Stimulated activated CD4-positive, alpha-beta T cell treated with anti-CD3 and anti-CD28 coated beads, Interleukin-4, amount 100 ng/mL, for 1 hour (primary cell): ENCODE results near the gene YTHDF1.
A peak's percentile ranks its signal among the peaks of the same experiment; 100 is the strongest.
"Not testable (repeated sequence)": the region's sequence is repeated elsewhere in the genome, so short reads cannot be mapped to it uniquely, and the experiment has no call there.

Experiments used
- DNase-seq: peaks from one replicate; pipeline ENCODE4 v3.0.0-alpha.2; 2020

Gene YTHDF1

DNA sequence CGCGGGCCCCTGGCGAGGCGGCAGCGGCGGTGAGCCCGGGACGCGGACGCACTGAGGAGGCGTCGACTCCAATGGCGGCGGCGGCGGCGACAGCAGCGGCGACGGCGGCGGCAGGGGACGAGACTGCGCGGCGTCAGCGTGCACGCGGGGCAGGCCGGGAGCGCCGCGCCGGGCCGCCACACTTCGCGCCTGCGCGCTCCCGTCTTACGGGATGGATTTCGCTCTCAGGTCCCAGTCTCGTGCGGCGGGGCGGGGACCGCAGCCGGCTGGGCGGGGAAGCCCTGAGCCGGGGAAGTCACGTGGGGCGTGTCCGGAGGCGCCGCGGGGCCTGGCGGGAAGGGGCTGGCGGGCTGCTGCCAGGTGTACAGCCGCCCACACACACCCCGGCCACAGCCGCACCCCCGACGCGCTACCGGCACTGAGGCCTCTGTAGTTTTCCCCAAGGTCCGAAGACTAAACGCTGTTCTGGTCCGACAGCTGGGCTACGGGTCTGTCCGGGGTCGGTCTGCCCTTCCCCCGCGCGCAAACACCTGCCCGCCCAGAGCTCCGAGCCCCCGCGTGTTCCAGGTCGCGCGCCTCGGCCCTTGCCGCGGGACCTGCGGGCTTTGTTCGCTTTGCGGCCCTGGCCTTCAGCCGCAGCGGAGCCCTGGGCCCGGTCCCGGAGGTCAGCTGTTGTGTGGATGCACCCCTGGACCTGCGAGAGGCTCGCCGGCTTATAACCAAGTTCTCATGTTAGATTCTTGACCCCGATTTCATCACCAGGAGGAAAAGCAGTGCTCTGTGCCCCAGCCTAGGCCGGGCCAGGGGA is at the start of gene YTHDF1:
Gene YTHDF1, minus strand, starts transcription at position 91 of the 808 bp plus-strand sequence. CDS start 239 bp downstream, outside the sequence.
- peak; percentile 97 for DNase-seq

DNA sequence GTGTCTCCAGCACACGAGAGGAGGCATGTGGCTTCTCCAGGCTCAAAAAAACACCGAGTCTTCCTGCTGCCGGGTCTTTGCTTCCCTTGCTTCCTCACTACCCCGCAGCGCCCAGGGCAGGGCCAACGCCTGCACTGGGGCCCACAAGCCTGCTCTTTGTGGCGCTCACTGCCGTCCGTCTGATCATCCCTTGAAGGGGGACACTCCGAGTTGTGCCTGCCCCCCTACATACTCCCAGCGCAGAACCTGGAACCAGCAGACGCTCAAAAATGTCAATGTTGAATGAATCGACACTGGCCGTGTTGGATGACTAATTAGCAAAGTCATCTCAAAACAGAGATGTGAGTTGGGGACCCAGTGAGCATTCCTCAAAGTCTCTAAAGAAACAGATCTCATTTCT is 48.6 kb upstream of the YTHDF1 start:
- no peak for DNase-seq

DNA sequence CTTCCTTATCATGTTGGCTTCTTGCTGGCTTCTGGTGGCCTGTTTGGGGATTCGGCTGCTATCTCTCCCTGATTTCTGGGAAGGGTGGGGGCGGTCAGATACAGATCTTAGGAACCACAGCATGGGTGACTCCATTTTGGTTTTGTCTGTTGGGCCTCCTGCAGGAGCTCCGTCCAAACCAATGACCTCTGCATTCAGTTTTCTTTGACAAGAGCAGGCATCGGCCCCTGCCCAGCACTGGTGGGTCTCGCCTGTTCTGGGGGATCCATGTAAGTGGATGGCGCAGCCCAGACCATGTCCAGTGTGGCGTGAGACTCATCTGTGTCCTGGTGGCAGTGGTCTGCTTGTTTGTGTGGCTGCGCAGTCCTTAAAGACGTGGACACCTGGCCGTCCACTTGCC is 48.1 kb upstream of the YTHDF1 start:
- no peak for DNase-seq

DNA sequence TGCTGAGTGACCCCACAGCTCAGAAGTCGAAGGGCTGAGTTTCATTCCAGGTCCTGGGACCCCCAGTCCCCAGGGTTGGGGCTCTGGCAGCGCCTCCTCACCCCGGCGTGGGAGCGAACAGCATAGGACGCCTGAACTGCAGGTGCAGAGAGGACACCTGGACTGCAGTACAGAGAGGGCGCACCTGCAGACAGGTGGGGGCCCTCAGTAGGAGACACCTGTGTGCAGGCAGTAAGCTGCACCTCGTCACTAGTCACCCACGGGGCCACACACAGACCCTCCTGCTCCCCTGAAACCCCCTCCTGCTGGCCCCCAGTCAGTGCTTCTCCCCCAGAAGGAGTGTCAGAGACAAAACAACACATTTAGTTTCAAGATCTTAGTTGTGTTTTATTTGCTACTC is 46.9 kb upstream of the YTHDF1 start:
- DNase-seq = no peak

DNA sequence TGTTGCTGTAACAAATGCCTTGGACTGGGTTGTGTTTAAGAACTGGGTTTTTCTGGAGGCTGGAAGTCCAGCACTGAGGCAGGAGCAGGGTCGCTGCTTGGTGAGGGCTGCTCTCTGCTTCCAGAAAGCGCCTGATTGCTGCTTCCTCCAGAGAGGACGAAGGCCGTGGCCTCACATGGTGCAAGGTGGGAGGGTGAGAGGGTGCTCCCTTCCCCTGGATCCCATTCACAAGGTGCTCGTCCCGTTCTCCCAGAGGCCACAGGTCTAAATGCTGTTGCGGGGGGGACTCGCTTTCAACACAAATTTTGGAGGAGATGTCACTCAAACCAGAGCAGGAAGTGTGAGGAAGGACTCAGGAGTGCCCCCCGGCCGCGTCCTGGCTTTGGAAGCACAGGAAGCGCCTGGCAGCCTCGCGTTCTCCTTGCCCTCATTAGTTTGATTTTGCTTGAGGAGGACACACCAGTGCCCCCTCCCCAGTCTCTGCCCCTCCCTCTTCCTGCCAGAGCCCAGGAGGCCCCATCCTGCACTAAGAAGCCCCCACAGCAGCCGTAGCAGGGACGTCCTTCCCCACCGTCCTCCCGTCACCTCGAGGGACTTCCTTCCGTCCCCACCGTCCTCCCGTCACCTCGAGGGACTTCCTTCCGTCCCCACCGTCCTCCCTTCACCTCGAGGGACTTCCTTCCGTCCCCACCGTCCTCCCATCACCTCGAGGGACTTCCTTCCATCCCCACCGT is 46.0 kb upstream of the YTHDF1 start:
- no peak for DNase-seq

DNA sequence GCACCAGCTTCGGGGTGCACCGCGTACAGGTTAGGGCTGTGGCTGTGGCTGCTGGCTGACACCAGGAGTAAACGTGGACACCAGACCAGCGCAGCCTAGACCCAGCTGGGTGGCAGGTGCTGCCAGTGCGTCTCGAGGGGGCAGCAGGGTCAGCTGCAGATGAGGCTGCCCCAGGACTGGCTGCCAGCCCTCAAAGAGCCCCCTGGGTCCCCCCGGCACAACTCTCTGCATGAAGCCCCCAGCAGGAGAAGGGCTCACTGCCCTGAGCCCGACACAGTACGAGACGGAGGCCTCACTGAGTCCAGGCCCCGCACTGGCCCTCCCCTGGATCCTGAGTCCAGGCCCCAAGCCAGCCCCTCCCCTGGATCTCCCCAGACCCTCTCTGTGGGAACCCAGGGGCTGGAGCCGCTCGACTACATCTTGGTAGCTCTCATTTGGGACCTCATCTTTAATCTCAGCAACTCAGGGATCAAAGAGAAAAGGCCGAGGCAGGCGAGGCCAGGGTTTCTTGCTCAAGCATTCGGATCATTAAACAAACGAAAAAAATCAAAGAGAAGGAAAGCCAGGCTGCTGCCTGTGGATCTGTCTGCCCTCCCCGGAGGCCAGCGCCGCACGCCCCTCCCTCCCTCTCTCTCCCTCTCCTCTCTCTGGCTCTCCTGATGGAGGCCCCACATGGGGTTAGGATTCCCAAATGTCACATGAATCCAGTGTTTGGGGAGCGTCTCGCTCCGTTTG is 45.3 kb upstream of the YTHDF1 start:
- no peak for DNase-seq

- DNase-seq = no peak
Measured at GRCh38 chr20:63260521-63260920, 44.6 kb upstream of the YTHDF1 start.

DNA sequence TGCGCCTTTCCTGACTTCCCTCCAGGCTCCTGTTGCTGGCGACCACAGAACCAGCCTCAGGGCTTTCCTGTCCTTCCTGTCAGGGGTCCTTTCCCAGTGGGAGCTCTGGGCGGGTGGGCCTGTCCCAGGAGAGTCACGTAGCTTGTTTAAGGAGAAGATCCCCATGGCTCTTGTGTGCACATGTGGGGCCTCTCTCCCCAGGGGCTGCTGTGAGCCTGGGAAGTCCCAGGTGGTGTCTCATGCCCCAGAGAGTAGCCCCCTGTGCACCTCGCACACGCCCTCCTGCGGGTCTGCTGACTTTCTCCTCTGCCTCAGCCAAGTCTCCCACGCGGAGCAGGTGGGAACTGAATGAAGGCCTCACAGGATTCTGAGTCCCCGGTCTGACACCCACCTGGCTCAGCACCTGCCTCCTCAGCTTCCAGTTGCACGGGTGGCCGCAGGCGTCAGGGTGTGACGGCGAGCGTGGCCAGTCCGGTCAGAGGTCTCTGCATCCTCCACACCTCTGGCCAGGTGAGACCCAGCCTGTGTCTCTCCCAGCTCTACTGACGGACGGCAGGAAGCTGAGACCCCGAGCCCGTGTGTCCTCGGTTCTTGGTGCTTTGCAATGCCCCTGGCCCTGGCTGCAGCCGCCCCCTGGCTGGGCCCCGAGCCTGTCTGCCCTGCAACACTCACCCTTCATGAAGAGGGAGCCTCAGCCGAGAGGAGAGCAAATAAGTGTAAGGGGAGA is 44.0 kb upstream of the YTHDF1 start:
- DNase-seq = no peak

GRCh38 chr20:63258781-63259180 is 42.9 kb upstream of the YTHDF1 start:
- DNase-seq = no peak

- DNase-seq = no peak
Measured at GRCh38 chr20:63257629-63258028, 41.7 kb upstream of the YTHDF1 start.

DNA sequence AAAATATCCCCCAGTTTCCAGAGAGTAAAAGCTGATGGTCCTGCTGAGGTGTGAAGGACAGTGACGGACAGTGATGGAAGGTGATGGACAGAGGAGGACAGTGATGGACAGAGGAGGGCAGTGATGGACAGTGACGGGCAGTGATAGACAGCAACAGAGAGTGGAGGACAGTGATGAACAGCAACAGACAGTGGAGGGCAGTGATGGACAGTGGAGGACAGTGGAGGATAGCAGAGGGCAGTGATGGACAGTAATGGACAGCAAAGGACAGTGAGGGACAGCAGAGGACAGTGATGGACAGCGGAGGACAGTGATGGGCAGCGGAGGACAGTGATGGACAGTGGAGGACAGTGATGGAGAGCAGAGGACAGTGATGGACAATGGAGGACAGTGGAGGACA is 41.0 kb upstream of the YTHDF1 start:
- no peak for DNase-seq

DNA sequence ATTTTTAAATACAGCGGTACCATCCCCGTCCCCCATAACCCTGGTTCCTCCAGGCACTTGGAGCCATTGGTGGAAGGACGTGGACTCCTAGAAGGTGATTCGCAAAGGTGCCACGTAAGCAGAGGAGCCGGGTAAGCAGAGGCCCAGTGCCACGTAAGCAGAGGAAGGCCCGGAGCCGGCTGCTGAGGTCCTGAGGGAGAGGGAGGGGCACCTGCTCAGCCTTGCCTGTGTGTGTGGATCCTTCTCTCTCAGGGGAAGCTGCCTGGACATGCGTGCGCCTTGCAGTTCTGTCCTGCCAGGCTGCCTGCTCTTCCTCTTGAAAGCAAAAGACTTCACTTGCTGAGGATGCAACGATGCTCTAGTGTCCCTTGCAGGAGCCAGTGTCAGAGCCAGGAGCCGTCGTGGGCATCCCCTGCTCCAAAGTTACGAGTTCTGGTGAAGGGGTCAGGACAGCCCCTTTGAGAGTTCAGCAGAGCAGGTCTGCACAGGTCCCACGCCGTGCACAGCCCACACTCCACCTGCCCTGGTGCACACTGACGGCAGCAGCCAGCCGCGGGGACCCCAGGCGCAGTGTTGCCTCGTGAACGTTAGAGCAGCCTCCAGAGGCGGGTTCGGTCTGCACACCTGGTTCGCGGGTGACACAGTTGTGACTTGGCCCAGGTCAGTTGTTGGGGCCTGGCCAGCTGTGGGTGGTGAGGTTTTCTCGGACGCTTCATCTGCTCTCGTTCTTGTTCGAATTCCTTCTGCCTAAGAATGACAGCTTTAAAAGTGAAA is 40.2 kb upstream of the YTHDF1 start:
- no peak for DNase-seq

GRCh38 chr20:63254606-63255384 is 38.9 kb upstream of the YTHDF1 start:
- DNase-seq = no peak

DNA sequence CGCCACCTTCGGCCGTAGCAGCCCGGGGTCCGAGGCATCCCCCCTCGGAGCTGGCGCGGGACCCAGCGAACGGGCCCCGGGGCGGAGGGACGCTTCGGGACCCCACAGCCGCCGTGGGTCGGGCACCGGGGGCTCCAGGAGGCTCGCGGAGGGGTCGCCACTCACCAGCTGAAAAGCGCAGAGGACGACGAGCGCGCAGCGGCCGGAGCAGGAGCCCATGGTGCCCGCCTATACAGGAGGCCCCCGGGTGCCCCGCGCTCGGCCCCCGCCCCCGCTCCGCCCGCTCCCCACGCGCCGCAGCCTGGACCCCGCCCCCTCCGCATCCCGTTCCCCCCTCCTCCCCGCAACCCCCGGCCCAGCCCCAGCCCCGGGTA is 38.3 kb upstream of the YTHDF1 start, which contains the start of gene NKAIN4:
Gene NKAIN4, minus strand, starts transcription at position 232 of the 374 bp plus-strand sequence. Its CDS starts 13 bp downstream, at position 219.
- DNase-seq = no peak

- DNase-seq = no peak
Measured at GRCh38 chr20:63253438-63254231, 37.7 kb upstream of the YTHDF1 start.

DNA sequence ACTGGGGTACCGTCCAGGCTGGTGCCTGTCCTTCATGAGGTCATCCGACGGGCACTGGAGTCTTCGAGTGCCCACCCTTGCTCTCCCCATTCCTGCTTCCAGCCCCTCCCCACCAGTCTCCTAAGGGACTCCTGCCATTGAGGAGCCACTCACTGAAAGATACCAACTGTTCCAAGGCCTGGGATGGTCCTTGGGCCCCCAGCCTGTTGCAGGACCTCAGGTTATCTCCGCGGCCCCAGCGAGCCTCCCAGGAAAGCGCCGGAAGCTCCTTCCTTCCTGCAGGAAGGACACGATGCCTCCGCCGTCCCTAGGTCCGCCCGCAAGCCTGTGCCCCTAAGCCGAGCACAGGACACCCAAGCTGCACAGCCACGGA is 37.1 kb upstream of the YTHDF1 start:
- no peak for DNase-seq

DNA sequence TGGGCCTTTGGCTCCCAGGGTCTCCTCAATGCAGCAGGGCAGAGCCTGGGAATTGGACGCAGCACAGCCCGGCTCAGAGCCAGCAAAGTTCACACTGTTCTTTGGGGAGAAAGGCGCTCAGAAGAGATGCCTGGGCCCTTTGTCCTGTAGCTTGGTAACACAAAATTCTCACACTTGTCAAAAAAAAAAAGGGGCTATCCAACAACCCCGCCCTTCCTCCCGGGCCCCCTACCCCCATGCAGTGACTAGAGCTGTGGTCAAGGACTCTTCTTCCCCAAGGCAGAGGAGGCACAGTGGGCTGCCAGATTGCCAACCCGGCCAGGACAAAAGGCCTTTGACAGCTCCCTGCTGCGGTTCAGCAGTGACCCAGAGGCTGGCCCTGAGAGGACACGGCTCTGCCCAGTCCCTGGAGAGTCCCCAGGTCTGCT is 36.4 kb upstream of the YTHDF1 start:
- DNase-seq = no peak

- DNase-seq = not testable (repeated sequence)
Measured at GRCh38 chr20:63251350-63251749, 35.4 kb upstream of the YTHDF1 start.

- DNase-seq = no peak
Measured at GRCh38 chr20:63249891-63250290, 34.0 kb upstream of the YTHDF1 start.

DNA sequence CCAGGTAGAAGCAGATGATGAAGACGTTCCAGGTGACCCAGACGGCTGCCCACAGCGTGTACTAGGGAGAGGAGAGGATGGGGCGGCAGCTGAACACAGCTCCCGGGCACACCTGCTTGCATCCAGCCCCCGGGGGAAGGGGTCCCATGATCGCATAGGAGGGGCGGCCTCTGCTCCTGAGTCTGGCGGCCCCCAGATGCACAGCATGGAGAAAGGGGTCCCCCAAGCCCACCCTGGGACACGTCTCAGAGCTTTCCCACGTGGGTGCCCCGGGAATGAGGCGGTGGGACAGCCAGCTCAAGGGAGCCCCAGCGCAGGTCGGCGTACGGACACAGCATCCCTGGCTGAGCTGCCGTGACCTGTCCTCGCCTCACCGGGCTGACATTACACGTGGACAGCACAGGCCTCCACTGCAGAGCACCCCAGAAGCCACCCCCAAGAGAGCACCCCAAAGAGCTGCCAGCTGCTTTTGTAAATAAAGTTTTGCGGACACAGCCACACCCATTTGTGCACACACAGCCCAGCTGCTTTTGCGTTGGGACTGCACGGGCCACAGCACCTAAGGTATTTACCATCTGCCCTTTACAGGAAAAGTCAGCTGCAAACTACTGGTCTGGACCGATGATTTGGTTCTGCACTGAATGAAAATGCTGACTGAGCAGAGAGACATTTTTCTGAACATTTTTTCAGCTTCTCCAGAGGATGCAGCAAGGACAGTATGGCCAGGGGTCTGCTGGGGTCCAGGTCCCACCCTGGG is 33.1 kb upstream of the YTHDF1 start:
- DNase-seq = no peak
